Natural killer cell (primary cell): Measurements from ENCODE around the gene SPTBN4. TPM values are rescaled to one million over a fixed set of nuclear protein-coding genes. Genes with fewer than 3 reads are reported as not detected.
"Not testable (repeated sequence)": the region's sequence is repeated elsewhere in the genome, so short reads cannot be mapped to it uniquely, and the experiment has no call there.

Experiments
- ATAC-seq, 3 donors: fragments of 150-1000 bp in 2 of 3; fragments of 200-7000 bp in 1 of 3; cut with Tn5 transposase; 1 replicate in 1 of 3; 2 replicates in 2 of 3; pipeline ENCODE4 v1.10.0; 2021; ENCODE audit warnings: mild to moderate bottlenecking in 2 of 3, moderate library complexity in 2 of 3
- DNase-seq, 2 donors: peaks; one replicate each; pipeline versions ENCODE4 v3.0.0 to v3.0.0-alpha.2; 2013 to 2021; ENCODE audit warnings: mixed read lengths in 1 of 2
- H3K27ac ChIP-seq: one replicate; pipeline ENCODE4 v1.5.1; 2013; ENCODE audit warnings: mild to moderate bottlenecking, low read length
- H3K27me3 ChIP-seq: one replicate; pipeline ENCODE4 v1.6.1; 2013; ENCODE audit warnings: low read length; ENCODE audit not compliant: control insufficient read depth, insufficient read depth
- H3K36me3 ChIP-seq: one replicate; pipeline ENCODE4 v1.6.1; 2013; ENCODE audit warnings: low read length; ENCODE audit not compliant: control insufficient read depth, insufficient read depth
- H3K4me1 ChIP-seq: one replicate; pipeline ENCODE4 v1.6.1; 2013; ENCODE audit warnings: low read length; ENCODE audit not compliant: control insufficient read depth, insufficient read depth
- H3K4me3 ChIP-seq: one replicate; pipeline ENCODE4 v1.5.1; 2013; ENCODE audit warnings: low read length
- H3K9me3 ChIP-seq: one replicate; pipeline ENCODE4 v1.6.1; 2013; ENCODE audit warnings: low read length; ENCODE audit not compliant: control insufficient read depth, insufficient read depth
- H3K27ac Mint-ChIP-seq, 2 donors: one replicate each; pipeline ENCODE4 v1.8.0; 2022; ENCODE audit warnings: mild to moderate bottlenecking in 2 of 2, mixed read lengths in 2 of 2, moderate library complexity in 1 of 2
- H3K27me3 Mint-ChIP-seq, 2 donors: one replicate each; pipeline ENCODE4 v1.8.0; 2022; ENCODE audit warnings: low read depth in 2 of 2, mixed read lengths in 2 of 2
- H3K36me3 Mint-ChIP-seq: one replicate; pipeline ENCODE4 v1.8.0; 2022; ENCODE audit warnings: mixed read lengths
- H3K4me1 Mint-ChIP-seq, 2 donors: one replicate each; pipeline ENCODE4 v1.8.0; 2022; ENCODE audit warnings: mixed read lengths in 2 of 2
- H3K4me3 Mint-ChIP-seq: one replicate; pipeline ENCODE4 v1.8.0; 2022; ENCODE audit warnings: mild to moderate bottlenecking, moderate library complexity, mixed read lengths
- H3K9me3 Mint-ChIP-seq, 2 donors: one replicate each; pipeline ENCODE4 v1.8.0; 2022; ENCODE audit warnings: mixed read lengths in 2 of 2
- CTCF ChIP-seq: fragments of 200-600 bp; IDR thresholded peaks from one replicate; pipeline ENCODE4 v1.8.0; 2022; ENCODE audit warnings: antibody characterized with exemption
- WGBS: methylation state at CpG from one replicate; pipeline ENCODE4 v1.1.7; 2013; ENCODE audit warnings: missing lambda C conversion rate; ENCODE audit not compliant: insufficient coverage; 5-methylcytosine and 5-hydroxymethylcytosine counted together
- intact Hi-C: fragments of 100-400 bp; cut with micrococcal nuclease; formaldehyde crosslinking; loops from one replicate; pipeline ENCODE4 v1.14.2; 2022
- total RNA-seq, 4 donors: library from RNA; stranded (reverse); fragments of 120-200 nt in 1 of 4; gene quantifications; one replicate each; pipeline versions ENCODE4 v1.2.3 to v1.2.4, GENCODE V29; 2013 to 2022

SPTBN4 gene
- total RNA-seq, 3 donors from 2014 or later (not counting 1 experiment from before 2014, with no cell fraction given) = 0.16 to 0.63 (median 0.31) TPM

- no peak overlapping the region for H3K27ac ChIP-seq
- Mint-ChIP-seq H3K36me3 (no peaks in the 10 kb centered on the region), H3K27me3 (no peaks in the 10 kb centered on the region), H3K9me3 (no peaks in the 10 kb centered on the region), H3K27ac (no peak overlapping the region), H3K4me3 (peak overlapping the region; percentile 40), H3K4me1 (peaks cover 10 to 12% of the 10 kb centered on the region in 2 donors)
- H3K4me3 ChIP-seq = no peak overlapping the region
- ATAC-seq (no peak), DNase-seq (no peak)
- WGBS = 58% methylated on average over 1 of the region's 3 CpGs
- intact Hi-C loops = no loop called here
- no peaks in the 10 kb centered on the region for H3K36me3 ChIP-seq
- H3K9me3 ChIP-seq = no peaks in the 10 kb centered on the region
- TF ChIP-seq CTCF = no peak
- peaks cover 25% of the 10 kb centered on the region for H3K4me1 ChIP-seq
- H3K27me3 ChIP-seq = no peaks in the 10 kb centered on the region
Measured at GRCh38 chr19:40431698-40432097, 35.1 kb upstream of the SPTBN4 start.

- H3K36me3 Mint-ChIP-seq, ATAC-seq, H3K9me3 ChIP-seq, H3K36me3 ChIP-seq, DNase-seq, H3K27me3 ChIP-seq, H3K27me3 Mint-ChIP-seq, H3K9me3 Mint-ChIP-seq, H3K4me3 ChIP-seq, intact Hi-C loops: not testable (repeated sequence)
- peak overlapping the region; percentile 84 for H3K27ac ChIP-seq
- WGBS = 87% methylated on average over 7 of the region's 7 CpGs
- H3K4me3 Mint-ChIP-seq = peak overlapping the region; percentile 95
- H3K27ac Mint-ChIP-seq = peak overlapping the region; percentile 92
- peaks cover 25% of the 10 kb centered on the region for H3K4me1 ChIP-seq
- peaks cover 10 to 12% of the 10 kb centered on the region in 2 donors for H3K4me1 Mint-ChIP-seq
Measured at GRCh38 chr19:40432760-40433159, 34.0 kb upstream of the SPTBN4 start.

GRCh38 chr19:40433391-40434216 lies 33.2 kb upstream of the SPTBN4 start:
- peak overlapping the region; percentile 38 for H3K4me3 ChIP-seq
- no peaks in the 10 kb centered on the region for H3K36me3 Mint-ChIP-seq
- intact Hi-C loops = no loop called here
- H3K27ac Mint-ChIP-seq = peak overlapping the region; percentile 92
- peak; percentile 56 to 72 for DNase-seq
- no peaks in the 10 kb centered on the region for H3K36me3 ChIP-seq
- peak overlapping the region; percentile 95 for H3K4me3 Mint-ChIP-seq
- no peak for TF ChIP-seq CTCF
- peak; percentile 92 to 94 (median 94) for ATAC-seq
- no peaks in the 10 kb centered on the region for H3K9me3 ChIP-seq
- H3K4me1 ChIP-seq = peaks cover 25% of the 10 kb centered on the region
- H3K9me3 Mint-ChIP-seq = no peaks in the 10 kb centered on the region
- peak overlapping the region; percentile 84 for H3K27ac ChIP-seq
- H3K27me3 Mint-ChIP-seq = no peaks in the 10 kb centered on the region
- H3K4me1 Mint-ChIP-seq = peaks cover 10 to 12% of the 10 kb centered on the region in 2 donors
- WGBS = 5% methylated on average over 47 of the region's 50 CpGs
- H3K27me3 ChIP-seq = no peaks in the 10 kb centered on the region

GRCh38 chr19:40438284-40438683 lies 28.5 kb upstream of the SPTBN4 start:
- peaks cover 16% of the 10 kb centered on the region for H3K36me3 ChIP-seq
- Mint-ChIP-seq H3K27me3 (no peaks in the 10 kb centered on the region), H3K4me1 (peaks cover 17 to 21% of the 10 kb centered on the region in 2 donors), H3K4me3 (no peak overlapping the region), H3K36me3 (no peaks in the 10 kb centered on the region), H3K27ac (no peak overlapping the region), H3K9me3 (no peaks in the 10 kb centered on the region)
- peaks cover 26% of the 10 kb centered on the region for H3K4me1 ChIP-seq
- ATAC-seq (no peak), DNase-seq (no peak)
- WGBS = 87% methylated on average over 3 of the region's 3 CpGs
- H3K27ac ChIP-seq = no peak overlapping the region
- H3K4me3 ChIP-seq = no peak overlapping the region
- intact Hi-C loops = no loop called here
- H3K27me3 ChIP-seq = no peaks in the 10 kb centered on the region
- no peak for TF ChIP-seq CTCF
- no peaks in the 10 kb centered on the region for H3K9me3 ChIP-seq
